Prostate gland (tissue), 2 donors: ENCODE measurements around the gene VCAN.

Source experiments
- CTCF ChIP-seq, 4 experiments: fragments of 200-600 bp in 2 of 4; fragments of 450-650 bp in 2 of 4; sonication (generic) in 2 of 4; IDR thresholded peaks; 1 replicate in 3 of 4; 2 replicates in 1 of 4; pipeline ENCODE4 v1.5.1; 2016 to 2019; ENCODE audit warnings: antibody characterized with exemption in 4 of 4, mild to moderate bottlenecking in 2 of 4, moderate library complexity in 2 of 4
- POLR2A ChIP-seq: fragments of 450-650 bp; IDR thresholded peaks from one replicate; pipeline ENCODE4 v1.6.1; 2016; ENCODE audit warnings: antibody characterized with exemption, mild to moderate bottlenecking
- POLR2AphosphoS5 ChIP-seq: sonication (generic); formaldehyde crosslinking; IDR thresholded peaks from one replicate; pipeline ENCODE4 v1.6.1; 2017; ENCODE audit warnings: antibody characterized with exemption

GRCh38 chr5:83428890-83429289 is 42.7 kb upstream of the VCAN start:
- TF ChIP-seq CTCF (IDR thresholded peaks at IDR 0.05) (no peak), POLR2AphosphoS5 (no peak), POLR2A (no peak)
